WTC11 (cell line): ENCODE results near the gene P3H2. TPM values are rescaled to one million over a fixed set of nuclear protein-coding genes. Genes with fewer than 3 reads are reported as not detected.
A peak's percentile ranks its signal among the peaks of the same experiment; 100 is the strongest.

Experiments
- ATAC-seq: fragments of 200-7000 bp; cut with Tn5 transposase; 2 replicates; pipeline ENCODE4 v1.10.0; 2021; ENCODE audit warnings: mild to moderate bottlenecking, moderate library complexity
- CTCF ChIA-PET: fragments of 300-600 bp; sonication (Branson Sonifier 250); formaldehyde crosslinking; loops from one replicate; lab custom pipeline; 2021; ENCODE audit warnings: antibody characterized with exemption; lab: Charles Lee
- POLR2A ChIA-PET: fragments of 350-600 bp; sonication (Branson Sonifier 250); formaldehyde crosslinking; loops from one replicate; lab custom pipeline; 2021; ENCODE audit warnings: antibody characterized with exemption; lab: Charles Lee
- DNase-seq: peaks from one replicate; pipeline ENCODE4 v3.0.0; 2021; ENCODE audit warnings: low spot score
- H3K27ac Mint-ChIP-seq: 2 replicates; pipeline ENCODE4 v1.8.0; 2021; ENCODE audit warnings: mixed read lengths
- H3K27me3 Mint-ChIP-seq: 2 replicates; pipeline ENCODE4 v1.8.0; 2021; ENCODE audit warnings: low read depth, mild to moderate bottlenecking, moderate library complexity, mixed read lengths
- H3K36me3 Mint-ChIP-seq: 2 replicates; pipeline ENCODE4 v1.8.0; 2021; ENCODE audit warnings: mixed read lengths
- H3K4me1 Mint-ChIP-seq: 2 replicates; pipeline ENCODE4 v1.8.0; 2022; ENCODE audit warnings: mixed read lengths
- H3K4me3 Mint-ChIP-seq: 2 replicates; pipeline ENCODE4 v1.8.0; 2021; ENCODE audit warnings: mild to moderate bottlenecking, moderate library complexity, mixed read lengths
- H3K9me3 Mint-ChIP-seq: 2 replicates; pipeline ENCODE4 v1.8.0; 2021; ENCODE audit warnings: mixed read lengths
- HMGA2 ChIP-seq: fragments of 250-450 bp; sonication (Bioruptor Pico); IDR thresholded peaks from 2 replicates; pipeline ENCODE4 v1.4.0; 2021; ENCODE audit warnings: mild to moderate bottlenecking, moderate library complexity
- JUN ChIP-seq: sonication (generic); formaldehyde crosslinking; IDR thresholded peaks from 2 replicates; pipeline ENCODE4 v1.8.0; 2023; ENCODE audit warnings: mild to moderate bottlenecking, missing genetic modification reagents
- TCF7 ChIP-seq: sonication (generic); formaldehyde crosslinking; IDR thresholded peaks from 2 replicates; pipeline ENCODE4 v1.8.0; 2022; ENCODE audit warnings: mild to moderate bottlenecking, low read depth, missing genetic modification reagents, moderate library complexity
- ZNF121 ChIP-seq: sonication (generic); formaldehyde crosslinking; IDR thresholded peaks from 2 replicates; pipeline ENCODE4 v1.8.0; 2023; ENCODE audit warnings: missing genetic modification reagents
- total RNA-seq: library from RNA; stranded (reverse); gene quantifications from 3 replicates; pipeline ENCODE4 v1.2.3, GENCODE V29; 2021
- TF ChIP-seq, protein P1 (sequence below): fragments of 250-450 bp; sonication (Bioruptor Pico); conservative IDR thresholded peaks from 2 replicates; pipeline ENCODE4 v1.9.0; 2021; ENCODE audit warnings: mild to moderate bottlenecking
- TF ChIP-seq, protein P2 (sequence below): sonication (generic); formaldehyde crosslinking; IDR thresholded peaks from 2 replicates; pipeline ENCODE4 v1.8.0; 2022; ENCODE audit warnings: mild to moderate bottlenecking, missing genetic modification reagents
- TF ChIP-seq, protein P3 (sequence below): sonication (generic); formaldehyde crosslinking; IDR thresholded peaks from 2 replicates; pipeline ENCODE4 v1.8.0; 2022; ENCODE audit warnings: mild to moderate bottlenecking, missing genetic modification reagents
- TF ChIP-seq, protein P4 (sequence below): sonication (generic); formaldehyde crosslinking; IDR thresholded peaks from 2 replicates; pipeline ENCODE4 v1.8.0; 2022; ENCODE audit warnings: mild to moderate bottlenecking, missing genetic modification reagents
- TF ChIP-seq, protein P5 (sequence below): sonication (generic); formaldehyde crosslinking; IDR thresholded peaks from 2 replicates; pipeline ENCODE4 v1.8.1; 2022; ENCODE audit warnings: low read depth, missing genetic modification reagents, borderline replicate concordance
- TF ChIP-seq, protein P6 (sequence below): sonication (generic); formaldehyde crosslinking; IDR thresholded peaks from 2 replicates; pipeline ENCODE4 v1.8.1; 2022; ENCODE audit warnings: missing genetic modification reagents, borderline replicate concordance

The P3H2 gene
- total RNA-seq, 1 experiment from 2014 or later = 29.4 TPM

DNA sequence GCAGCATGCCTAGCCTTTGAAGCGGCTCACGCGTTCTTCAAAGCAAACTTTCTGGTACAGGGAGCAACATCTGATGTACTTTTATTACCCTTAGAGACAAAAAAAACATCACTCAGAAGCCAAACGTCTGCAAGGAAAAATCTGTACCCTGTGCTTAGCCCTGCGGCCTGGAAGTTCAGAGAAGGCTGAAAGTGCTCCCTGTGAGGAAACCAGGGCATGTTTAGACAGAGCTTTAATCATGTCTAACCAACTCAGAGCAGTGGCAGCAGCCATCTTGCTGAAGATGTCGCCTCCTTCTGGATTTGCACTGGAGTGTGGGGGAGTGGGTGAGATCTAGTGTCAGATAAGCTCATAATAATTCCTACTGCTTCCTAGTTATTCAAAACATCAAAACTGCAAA is 170.4 kb downstream of the P3H2 start (continued):
- TF ChIP-seq, protein P1, sequence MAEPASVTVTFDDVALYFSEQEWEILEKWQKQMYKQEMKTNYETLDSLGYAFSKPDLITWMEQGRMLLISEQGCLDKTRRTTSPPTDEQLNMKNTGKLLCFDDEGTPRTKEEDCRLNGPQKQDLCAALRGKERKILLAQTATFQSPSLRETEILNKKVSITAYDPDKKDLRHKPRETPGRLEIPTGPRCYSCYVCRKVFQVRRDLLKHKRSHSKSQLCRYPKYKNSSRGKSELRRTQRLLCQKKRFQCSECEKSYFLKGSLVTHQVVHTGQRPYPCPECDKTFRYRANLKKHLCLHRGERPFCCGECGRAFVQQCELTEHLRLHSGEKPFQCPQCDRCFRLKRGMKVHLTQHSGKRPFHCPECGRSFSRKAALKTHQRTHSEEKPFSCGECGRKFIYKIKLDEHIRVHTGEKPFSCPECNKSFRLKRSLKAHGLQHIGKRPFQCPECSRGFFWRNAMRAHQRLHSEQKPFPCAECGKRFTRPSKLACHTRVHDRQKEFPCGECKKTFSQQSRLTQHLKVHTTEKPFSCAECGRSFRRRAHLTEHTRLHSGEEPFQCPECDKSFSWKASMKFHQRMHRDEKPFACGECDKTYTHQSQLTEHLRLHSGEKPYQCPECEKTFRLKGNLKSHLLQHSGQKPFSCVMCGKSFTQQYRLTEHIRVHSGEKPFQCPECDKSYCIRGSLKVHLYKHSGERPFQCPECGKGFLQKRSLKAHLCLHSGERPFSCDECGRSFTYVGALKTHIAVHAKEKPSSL (CRISPR knock-in tag) = no peak
- TF ChIP-seq HMGA2 = no peak
- TF ChIP-seq JUN (CRISPR knock-in tag) = no peak
- TF ChIP-seq, protein P2, sequence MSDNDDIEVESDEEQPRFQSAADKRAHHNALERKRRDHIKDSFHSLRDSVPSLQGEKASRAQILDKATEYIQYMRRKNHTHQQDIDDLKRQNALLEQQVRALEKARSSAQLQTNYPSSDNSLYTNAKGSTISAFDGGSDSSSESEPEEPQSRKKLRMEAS (CRISPR knock-in tag) = no peak

DNA sequence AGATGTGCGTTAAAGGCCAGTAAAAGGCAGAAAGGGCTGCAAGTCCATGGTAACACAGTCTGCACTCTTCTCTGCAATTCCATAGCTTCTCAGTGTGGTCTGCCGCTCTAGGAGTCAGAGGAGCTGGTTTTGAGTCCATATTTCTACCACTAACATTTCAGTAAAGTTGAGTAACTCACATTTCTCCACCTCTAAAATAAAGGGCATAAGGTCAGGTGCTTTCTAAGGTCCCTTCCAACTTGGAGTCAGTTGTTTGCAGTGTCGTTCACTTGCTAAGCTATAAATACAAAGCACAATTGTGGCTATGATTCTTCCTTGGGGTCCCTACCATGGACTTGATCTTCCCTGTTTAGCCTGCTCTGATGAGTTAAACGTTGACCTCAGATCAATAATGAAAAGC is 171.1 kb downstream of the P3H2 start:
- H3K27ac Mint-ChIP-seq = no peak overlapping the region
- no peaks in the 10 kb centered on the region for H3K9me3 Mint-ChIP-seq
- no peaks in the 10 kb centered on the region for H3K4me1 Mint-ChIP-seq
- ChIA-PET CTCF (interaction anchor here (1.4 to 4.4 kb wide), 6 partner anchors 12 to 676 kb away, joined by 3 to 42 read pairs (median 5); no protein-coding TSS in a partner anchor), POLR2A (no interaction called here)
- H3K4me3 Mint-ChIP-seq = no peak overlapping the region
- TF ChIP-seq, protein P3, sequence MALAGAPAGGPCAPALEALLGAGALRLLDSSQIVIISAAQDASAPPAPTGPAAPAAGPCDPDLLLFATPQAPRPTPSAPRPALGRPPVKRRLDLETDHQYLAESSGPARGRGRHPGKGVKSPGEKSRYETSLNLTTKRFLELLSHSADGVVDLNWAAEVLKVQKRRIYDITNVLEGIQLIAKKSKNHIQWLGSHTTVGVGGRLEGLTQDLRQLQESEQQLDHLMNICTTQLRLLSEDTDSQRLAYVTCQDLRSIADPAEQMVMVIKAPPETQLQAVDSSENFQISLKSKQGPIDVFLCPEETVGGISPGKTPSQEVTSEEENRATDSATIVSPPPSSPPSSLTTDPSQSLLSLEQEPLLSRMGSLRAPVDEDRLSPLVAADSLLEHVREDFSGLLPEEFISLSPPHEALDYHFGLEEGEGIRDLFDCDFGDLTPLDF (CRISPR knock-in tag) = no peak
- TF ChIP-seq, protein P4, sequence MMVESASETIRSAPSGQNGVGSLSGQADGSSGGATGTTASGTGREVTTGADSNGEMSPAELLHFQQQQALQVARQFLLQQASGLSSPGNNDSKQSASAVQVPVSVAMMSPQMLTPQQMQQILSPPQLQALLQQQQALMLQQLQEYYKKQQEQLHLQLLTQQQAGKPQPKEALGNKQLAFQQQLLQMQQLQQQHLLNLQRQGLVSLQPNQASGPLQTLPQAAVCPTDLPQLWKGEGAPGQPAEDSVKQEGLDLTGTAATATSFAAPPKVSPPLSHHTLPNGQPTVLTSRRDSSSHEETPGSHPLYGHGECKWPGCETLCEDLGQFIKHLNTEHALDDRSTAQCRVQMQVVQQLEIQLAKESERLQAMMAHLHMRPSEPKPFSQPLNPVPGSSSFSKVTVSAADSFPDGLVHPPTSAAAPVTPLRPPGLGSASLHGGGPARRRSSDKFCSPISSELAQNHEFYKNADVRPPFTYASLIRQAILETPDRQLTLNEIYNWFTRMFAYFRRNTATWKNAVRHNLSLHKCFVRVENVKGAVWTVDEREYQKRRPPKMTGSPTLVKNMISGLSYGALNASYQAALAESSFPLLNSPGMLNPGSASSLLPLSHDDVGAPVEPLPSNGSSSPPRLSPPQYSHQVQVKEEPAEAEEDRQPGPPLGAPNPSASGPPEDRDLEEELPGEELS (CRISPR knock-in tag) = no peak
- TF ChIP-seq, protein P5, sequence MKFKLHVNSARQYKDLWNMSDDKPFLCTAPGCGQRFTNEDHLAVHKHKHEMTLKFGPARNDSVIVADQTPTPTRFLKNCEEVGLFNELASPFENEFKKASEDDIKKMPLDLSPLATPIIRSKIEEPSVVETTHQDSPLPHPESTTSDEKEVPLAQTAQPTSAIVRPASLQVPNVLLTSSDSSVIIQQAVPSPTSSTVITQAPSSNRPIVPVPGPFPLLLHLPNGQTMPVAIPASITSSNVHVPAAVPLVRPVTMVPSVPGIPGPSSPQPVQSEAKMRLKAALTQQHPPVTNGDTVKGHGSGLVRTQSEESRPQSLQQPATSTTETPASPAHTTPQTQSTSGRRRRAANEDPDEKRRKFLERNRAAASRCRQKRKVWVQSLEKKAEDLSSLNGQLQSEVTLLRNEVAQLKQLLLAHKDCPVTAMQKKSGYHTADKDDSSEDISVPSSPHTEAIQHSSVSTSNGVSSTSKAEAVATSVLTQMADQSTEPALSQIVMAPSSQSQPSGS (CRISPR knock-in tag) = no peak
- TF ChIP-seq ZNF121 (CRISPR knock-in tag) = no peak
- H3K27me3 Mint-ChIP-seq = no peaks in the 10 kb centered on the region
- no peak for DNase-seq
- ATAC-seq = no peak
- H3K36me3 Mint-ChIP-seq = no peaks in the 10 kb centered on the region

DNA sequence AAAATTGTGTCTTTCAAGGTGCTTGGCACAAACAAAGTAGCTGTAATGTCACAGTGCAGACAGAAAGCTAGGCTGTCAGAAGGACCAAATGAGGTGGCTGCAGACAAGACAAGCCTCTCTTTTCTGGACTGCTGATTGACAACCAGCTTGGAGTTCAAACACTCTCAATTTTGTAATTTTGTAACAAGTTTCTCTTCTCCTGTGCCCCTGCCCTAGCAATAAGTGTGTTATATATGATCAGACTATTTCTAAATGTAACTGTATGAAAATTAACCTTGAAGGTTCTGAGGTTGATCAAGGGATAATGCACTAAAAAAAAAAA is 172.0 kb downstream of the P3H2 start:
- Mint-ChIP-seq H3K27me3 (no peaks in the 10 kb centered on the region), H3K9me3 (no peaks in the 10 kb centered on the region), H3K4me3 (no peak overlapping the region), H3K4me1 (no peaks in the 10 kb centered on the region), H3K36me3 (no peaks in the 10 kb centered on the region), H3K27ac (no peak overlapping the region)
- DNase-seq = no peak
- ChIA-PET POLR2A (no interaction called here), CTCF (interaction anchor here (0.6 to 4.4 kb wide), 38 partner anchors 9 to 690 kb away, joined by 3 to 42 read pairs (median 3); partner anchors contain the start of gene CLDN1)
- TF ChIP-seq TCF7 (CRISPR knock-in tag) = no peak
- TF ChIP-seq, protein P6, sequence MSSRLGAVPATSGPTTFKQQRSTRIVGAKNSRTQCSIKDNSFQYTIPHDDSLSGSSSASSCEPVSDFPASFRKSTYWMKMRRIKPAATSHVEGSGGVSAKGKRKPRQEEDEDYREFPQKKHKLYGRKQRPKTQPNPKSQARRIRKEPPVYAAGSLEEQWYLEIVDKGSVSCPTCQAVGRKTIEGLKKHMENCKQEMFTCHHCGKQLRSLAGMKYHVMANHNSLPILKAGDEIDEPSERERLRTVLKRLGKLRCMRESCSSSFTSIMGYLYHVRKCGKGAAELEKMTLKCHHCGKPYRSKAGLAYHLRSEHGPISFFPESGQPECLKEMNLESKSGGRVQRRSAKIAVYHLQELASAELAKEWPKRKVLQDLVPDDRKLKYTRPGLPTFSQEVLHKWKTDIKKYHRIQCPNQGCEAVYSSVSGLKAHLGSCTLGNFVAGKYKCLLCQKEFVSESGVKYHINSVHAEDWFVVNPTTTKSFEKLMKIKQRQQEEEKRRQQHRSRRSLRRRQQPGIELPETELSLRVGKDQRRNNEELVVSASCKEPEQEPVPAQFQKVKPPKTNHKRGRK = 0 out of 2 replicates have a peak, but pooled peaks have one; percentile 19
- no peak for ATAC-seq
